NCI-H2029 (cell line): Measurements from ENCODE around the gene LRRC39.

Source experiments
- DNase-seq: peaks from one replicate; lab custom pipeline; 2025; lab: John Stamatoyannopoulos, UW

The LRRC39 gene

GRCh38 chr1:100146958-100147357, 31.1 kb downstream of the LRRC39 start:
- DNase-seq: no peak

DNA sequence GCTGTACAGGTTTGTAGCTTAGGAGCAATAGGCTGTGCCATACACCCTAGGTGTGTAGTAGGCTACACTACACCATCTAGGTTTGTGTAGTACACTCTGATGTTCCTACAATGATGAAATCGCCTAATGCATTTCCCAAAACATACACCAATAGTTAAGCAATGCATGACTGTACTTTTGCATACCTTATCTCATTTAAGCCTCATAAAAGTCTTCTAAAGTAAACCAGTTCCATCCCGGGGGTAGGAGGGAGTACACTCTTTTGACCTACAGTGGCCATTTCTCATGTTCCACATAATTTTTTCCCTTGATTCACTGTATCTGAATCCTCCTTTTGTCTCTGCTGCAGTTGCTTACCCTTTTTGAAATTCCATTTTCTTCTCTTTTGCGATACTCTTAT, 32.9 kb downstream of the LRRC39 start:
- no peak for DNase-seq

DNA sequence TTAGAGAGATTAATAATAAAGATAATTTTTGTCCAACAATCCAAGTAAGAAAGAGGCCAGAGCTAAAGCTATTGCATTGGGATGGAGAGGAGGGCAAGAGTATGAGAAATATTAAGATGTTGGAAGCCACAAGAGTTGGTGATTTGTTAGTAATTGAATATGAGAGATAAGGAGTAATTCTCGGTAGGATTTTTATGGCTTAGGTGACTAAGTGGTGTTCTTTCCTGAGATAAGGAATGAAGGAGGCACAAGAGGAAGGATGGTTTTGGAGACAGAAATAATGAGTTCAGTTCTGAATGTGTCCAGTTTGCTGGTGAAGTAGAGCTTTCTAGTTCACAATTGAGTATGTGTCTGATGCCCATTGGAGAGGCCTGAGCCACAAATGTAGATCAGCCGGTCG, 35.7 kb downstream of the LRRC39 start:
- DNase-seq: no peak

GRCh38 chr1:100141192-100141591, 36.9 kb downstream of the LRRC39 start:
- DNase-seq: no peak

GRCh38 chr1:100137602-100138001, 40.5 kb downstream of the LRRC39 start:
- DNase-seq: no peak

DNA sequence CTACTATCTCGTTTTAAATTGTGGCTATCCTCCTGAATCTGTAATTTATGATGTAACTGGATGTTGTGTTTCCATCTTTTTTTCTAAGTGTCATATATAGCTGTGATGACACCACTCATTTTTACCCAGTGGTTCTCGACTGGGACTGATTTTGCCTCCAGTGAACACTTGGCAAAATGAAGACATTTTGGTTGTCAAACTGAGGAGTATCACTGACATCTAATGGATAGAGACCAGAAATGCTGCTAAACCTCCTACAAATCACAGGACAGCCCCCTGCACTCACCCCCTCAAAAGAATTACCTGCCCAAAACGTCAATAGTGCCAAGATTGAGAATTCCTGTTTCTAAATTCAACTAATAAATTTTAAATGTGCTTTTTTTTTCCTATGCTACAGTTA, 43.2 kb downstream of the LRRC39 start:
- no peak for DNase-seq

- peak; percentile 99 for DNase-seq
Measured at GRCh38 chr1:100132566-100133477, 45.2 kb downstream of the LRRC39 start, which contains the start of the genes SASS6 and TRMT13. Gene SASS6, minus strand, starts transcription at chr1:100132930. Its CDS starts 116 bp downstream, at chr1:100132814. Gene TRMT13, plus strand, starts transcription at chr1:100133163. Its CDS starts 6 bp downstream, at chr1:100133169.

GRCh38 chr1:100131623-100132022, 46.4 kb downstream of the LRRC39 start:
- DNase-seq: no peak

- no peak for DNase-seq
Measured at GRCh38 chr1:100130552-100131077, 47.4 kb downstream of the LRRC39 start.

GRCh38 chr1:100127226-100127625, 50.8 kb downstream of the LRRC39 start:
- no peak for DNase-seq

- no peak for DNase-seq
Measured at GRCh38 chr1:100122177-100122576, 55.9 kb downstream of the LRRC39 start.

DNA sequence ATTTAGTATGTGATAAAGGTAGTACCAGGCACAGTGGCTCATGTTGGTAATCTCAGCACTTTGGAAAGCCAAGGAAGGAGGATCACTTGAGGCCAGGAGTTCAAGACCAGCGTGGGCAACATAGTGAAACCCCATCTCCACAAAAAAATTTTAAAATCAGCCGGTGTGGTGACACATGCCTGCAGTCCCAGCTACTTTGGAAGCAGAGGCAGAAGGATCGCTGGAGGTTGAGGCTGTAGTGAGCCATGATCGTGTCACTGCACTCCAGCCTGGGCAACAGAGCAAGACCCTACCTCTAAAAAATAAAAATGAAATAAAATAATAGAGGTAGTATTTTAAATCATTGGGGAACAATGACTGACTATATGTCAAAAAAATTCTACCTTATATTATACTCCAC, 62.5 kb downstream of the LRRC39 start:
- DNase-seq: no peak

DNA sequence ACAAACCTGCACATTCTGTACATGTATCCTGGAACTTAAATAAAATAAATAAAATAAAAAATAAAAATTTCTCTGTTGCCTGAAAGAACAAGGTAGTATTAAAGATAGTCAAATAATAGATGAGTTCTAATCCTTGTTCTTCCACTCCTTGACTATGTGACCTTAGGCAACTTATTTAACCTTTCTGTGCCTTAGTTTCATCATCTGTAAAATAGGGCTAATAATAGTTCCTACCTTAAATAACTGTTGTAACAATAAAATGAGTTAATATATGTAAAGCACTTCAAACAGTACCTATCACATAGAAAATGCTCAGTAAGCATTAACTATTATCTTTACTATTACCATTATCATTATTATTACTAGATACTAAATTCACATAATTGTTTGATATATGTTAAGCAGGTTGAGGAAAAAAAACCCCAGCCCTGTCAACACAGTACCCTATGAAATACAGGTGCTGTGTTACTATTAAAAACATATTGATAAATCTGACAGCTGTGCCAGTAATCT, 68.4 kb downstream of the LRRC39 start:
- no peak for DNase-seq

- no peak for DNase-seq
Measured at GRCh38 chr1:100107696-100108095, 70.4 kb downstream of the LRRC39 start.

DNA sequence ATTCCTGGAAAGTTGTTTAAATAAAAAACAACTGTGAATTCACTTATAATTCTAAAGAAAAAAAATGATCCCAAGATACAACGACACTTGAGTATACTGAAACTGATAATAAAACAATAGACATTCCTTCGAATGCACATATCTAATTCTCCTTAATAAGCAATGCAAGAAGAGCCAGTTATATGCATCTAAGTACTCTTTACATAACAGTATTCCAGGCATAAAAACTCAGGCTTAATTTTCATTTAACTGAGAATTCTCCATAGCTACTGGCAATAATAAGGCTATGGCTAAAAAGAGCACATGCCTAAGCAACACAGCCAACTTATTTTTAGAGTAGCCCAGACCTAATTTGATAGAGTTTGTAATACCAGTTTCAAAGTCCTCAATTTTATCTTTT, 76.5 kb downstream of the LRRC39 start:
- no peak for DNase-seq

- no peak for DNase-seq
Measured at GRCh38 chr1:100100202-100100601, 77.9 kb downstream of the LRRC39 start.
